GM19238 (cell line): ENCODE data around the gene HMSD.
"Not testable (repeated sequence)": the region's sequence is repeated elsewhere in the genome, so short reads cannot be mapped to it uniquely, and the experiment has no call there.

Source experiments
- DNase-seq: peaks from one replicate; pipeline ENCODE4 v3.0.0; 2011; ENCODE audit warnings: low spot score; ENCODE audit not compliant: insufficient read length

Gene HMSD

GRCh38 chr18:63949068-63949737, at the start of gene HMSD:
TSS of gene HMSD (plus strand) at chr18:63949301. CDS start at chr18:63953456, 4,155 bp downstream.
- peak; percentile 55 for DNase-seq

GRCh38 chr18:63903851-63904570, 45.1 kb upstream of the HMSD start:
- DNase-seq, result no peak

GRCh38 chr18:63904694-63905093, 44.4 kb upstream of the HMSD start:
- no peak for DNase-seq

GRCh38 chr18:63905361-63905760, 43.7 kb upstream of the HMSD start:
- no peak for DNase-seq

- DNase-seq, result no peak
Observed at GRCh38 chr18:63906056-63906455, 43.0 kb upstream of the HMSD start.

GRCh38 chr18:63907664-63908063, 41.4 kb upstream of the HMSD start, which contains the start of gene SERPINB10:
TSS of gene SERPINB10 (plus strand) at chr18:63907958. CDS start at chr18:63915511, 7,553 bp downstream.
- DNase-seq, result no peak

GRCh38 chr18:63908858-63909257, 40.2 kb upstream of the HMSD start:
- DNase-seq, result no peak

GRCh38 chr18:63909870-63910269, 39.2 kb upstream of the HMSD start:
- DNase-seq, result no peak

GRCh38 chr18:63917817-63918216, 31.3 kb upstream of the HMSD start:
- DNase-seq, result no peak

- no peak for DNase-seq
Observed at GRCh38 chr18:63922049-63922448, 27.1 kb upstream of the HMSD start.

GRCh38 chr18:63924551-63924950, 24.6 kb upstream of the HMSD start:
- DNase-seq, result no peak

- DNase-seq, result no peak
Observed at GRCh38 chr18:63928331-63928730, 20.8 kb upstream of the HMSD start.

- not testable (repeated sequence) for DNase-seq
Observed at GRCh38 chr18:63929369-63929768, 19.7 kb upstream of the HMSD start.

GRCh38 chr18:63930773-63931354, 18.2 kb upstream of the HMSD start:
- no peak for DNase-seq

- DNase-seq, result peak; percentile 71
Observed at GRCh38 chr18:63936156-63936931, 12.8 kb upstream of the HMSD start.

- DNase-seq, result no peak
Observed at GRCh38 chr18:63936932-63937393, 12.1 kb upstream of the HMSD start.

- no peak for DNase-seq
Observed at GRCh38 chr18:63940008-63940407, 9.1 kb upstream of the HMSD start.

- DNase-seq, result not testable (repeated sequence)
Observed at GRCh38 chr18:63940543-63941050, 8.5 kb upstream of the HMSD start.

- no peak for DNase-seq
Observed at GRCh38 chr18:63947051-63947790, 1.9 kb upstream of the HMSD start.

GRCh38 chr18:63951302-63951705, 2.2 kb downstream of the HMSD start:
- DNase-seq, result no peak

GRCh38 chr18:63953811-63954210, 4.7 kb downstream of the HMSD start:
- no peak for DNase-seq
